ENCODE results near the gene NFE2L2. TPM values are rescaled to one million over a fixed set of nuclear protein-coding genes. Genes with fewer than 3 reads are reported as not detected.

Gene NFE2L2
- total RNA-seq, 3 donors from 2014 or later (not counting 1 experiment from before 2014, with no cell fraction given): 76.0 to 99.8 (median 84.6) TPM

GRCh38 chr2:177235855-177236437 is 28.6 kb downstream of the NFE2L2 start:
- Mint-ChIP-seq H3K4me1 (peaks cover 61 to 65% of the 10 kb centered on the region in 2 donors), H3K27me3 (ENCODE audit: low read depth in 2 of 2) (no peaks in the 10 kb centered on the region), H3K9me3 (no peaks in the 10 kb centered on the region), H3K4me3 (peak overlapping the region; percentile 13), H3K27ac (peak overlapping the region; percentile 83 to 91), H3K36me3 (peaks cover 6% of the 10 kb centered on the region)
- TF ChIP-seq CTCF (IDR thresholded peaks at IDR 0.05): no peak
- Histone ChIP-seq H3K9me3 (ENCODE audit: control insufficient read depth, insufficient read depth, low read length) (no peaks in the 10 kb centered on the region), H3K4me3 (ENCODE audit: low read length) (no peak overlapping the region), H3K27me3 (ENCODE audit: control insufficient read depth, insufficient read depth, low read length) (no peaks in the 10 kb centered on the region), H3K36me3 (ENCODE audit: control insufficient read depth, insufficient read depth, low read length) (peaks cover 40% of the 10 kb centered on the region), H3K4me1 (ENCODE audit: control insufficient read depth, insufficient read depth, low read length) (peaks cover 29% of the 10 kb centered on the region), H3K27ac (ENCODE audit: low read length) (no peak overlapping the region)
- intact Hi-C loops (cut with micrococcal nuclease): no loop called here
- ATAC-seq (no peak), DNase-seq (no peak)
- 97% methylated on average over 6 of the region's 6 CpGs for WGBS (ENCODE audit: insufficient coverage)

GRCh38 chr2:177234267-177234666 is 30.3 kb downstream of the NFE2L2 start:
- no peak for TF ChIP-seq CTCF (IDR thresholded peaks at IDR 0.05)
- Histone ChIP-seq H3K27me3 (ENCODE audit: control insufficient read depth, insufficient read depth, low read length) (no peaks in the 10 kb centered on the region), H3K4me3 (ENCODE audit: low read length) (no peak overlapping the region), H3K27ac (ENCODE audit: low read length) (no peak overlapping the region), H3K9me3 (ENCODE audit: control insufficient read depth, insufficient read depth, low read length) (no peaks in the 10 kb centered on the region), H3K36me3 (ENCODE audit: control insufficient read depth, insufficient read depth, low read length) (peaks cover 56% of the 10 kb centered on the region), H3K4me1 (ENCODE audit: control insufficient read depth, insufficient read depth, low read length) (peaks cover 16% of the 10 kb centered on the region)
- DNase-seq (no peak), ATAC-seq (no peak)
- H3K4me1 Mint-ChIP-seq: peaks cover 57 to 59% of the 10 kb centered on the region in 2 donors
- H3K36me3 Mint-ChIP-seq: peaks cover 12% of the 10 kb centered on the region
- no peaks in the 10 kb centered on the region for H3K27me3 Mint-ChIP-seq (ENCODE audit: low read depth in 2 of 2)
- intact Hi-C loops (cut with micrococcal nuclease): no loop called here
- H3K27ac Mint-ChIP-seq: peak overlapping the region; percentile 83 to 91
- H3K4me3 Mint-ChIP-seq: no peak overlapping the region
- H3K9me3 Mint-ChIP-seq: no peaks in the 10 kb centered on the region

GRCh38 chr2:177232098-177232704 is 32.3 kb downstream of the NFE2L2 start:
- H3K4me3 ChIP-seq (ENCODE audit: low read length): no peak overlapping the region
- H3K9me3 Mint-ChIP-seq: no peaks in the 10 kb centered on the region
- TF ChIP-seq CTCF (IDR thresholded peaks at IDR 0.05): no peak
- H3K27me3 Mint-ChIP-seq (ENCODE audit: low read depth in 2 of 2): no peaks in the 10 kb centered on the region
- H3K36me3 ChIP-seq (ENCODE audit: control insufficient read depth, insufficient read depth, low read length): peaks cover 55% of the 10 kb centered on the region
- H3K9me3 ChIP-seq (ENCODE audit: control insufficient read depth, insufficient read depth, low read length): no peaks in the 10 kb centered on the region
- intact Hi-C loops (cut with micrococcal nuclease): no loop called here
- H3K4me3 Mint-ChIP-seq: no peak overlapping the region
- peak overlapping the region in 1 of 2 donors; percentile 82 for H3K27ac Mint-ChIP-seq
- peaks cover 58 to 60% of the 10 kb centered on the region in 2 donors for H3K4me1 Mint-ChIP-seq
- H3K36me3 Mint-ChIP-seq: peaks cover 19% of the 10 kb centered on the region
- H3K4me1 ChIP-seq (ENCODE audit: control insufficient read depth, insufficient read depth, low read length): peaks cover 5% of the 10 kb centered on the region
- WGBS (ENCODE audit: insufficient coverage): 96% methylated on average over 8 of the region's 8 CpGs
- H3K27ac ChIP-seq (ENCODE audit: low read length): no peak overlapping the region
- no peak for ATAC-seq
- no peaks in the 10 kb centered on the region for H3K27me3 ChIP-seq (ENCODE audit: control insufficient read depth, insufficient read depth, low read length)
- no peak for DNase-seq

GRCh38 chr2:177231270-177231669 is 33.3 kb downstream of the NFE2L2 start:
- Mint-ChIP-seq H3K4me3 (no peak overlapping the region), H3K9me3 (no peaks in the 10 kb centered on the region), H3K27ac (peak overlapping the region; percentile 58 to 82), H3K27me3 (ENCODE audit: low read depth in 2 of 2) (no peaks in the 10 kb centered on the region), H3K4me1 (peaks cover 60 to 62% of the 10 kb centered on the region in 2 donors), H3K36me3 (peaks cover 19% of the 10 kb centered on the region)
- no peak overlapping the region for H3K4me3 ChIP-seq (ENCODE audit: low read length)
- H3K36me3 ChIP-seq (ENCODE audit: control insufficient read depth, insufficient read depth, low read length): peaks cover 55% of the 10 kb centered on the region
- H3K27ac ChIP-seq (ENCODE audit: low read length): no peak overlapping the region
- no peak for TF ChIP-seq CTCF (IDR thresholded peaks at IDR 0.05)
- DNase-seq: no peak
- intact Hi-C loops (cut with micrococcal nuclease): no loop called here
- H3K27me3 ChIP-seq (ENCODE audit: control insufficient read depth, insufficient read depth, low read length): no peaks in the 10 kb centered on the region
- no peaks in the 10 kb centered on the region for H3K4me1 ChIP-seq (ENCODE audit: control insufficient read depth, insufficient read depth, low read length)
- WGBS (ENCODE audit: insufficient coverage): 87% methylated on average over 3 of the region's 3 CpGs
- ATAC-seq: no peak
- H3K9me3 ChIP-seq (ENCODE audit: control insufficient read depth, insufficient read depth, low read length): no peaks in the 10 kb centered on the region
